ENCODE measurements around the gene CIART. TPM values are rescaled to one million over a fixed set of nuclear protein-coding genes. Genes with fewer than 3 reads are reported as not detected.
A peak's percentile ranks its signal among the peaks of the same experiment; 100 is the strongest.

The CIART gene
- total RNA-seq, 6 experiments from 2014 or later, result 5.6 to 9.8 (median 8.0) TPM

DNA sequence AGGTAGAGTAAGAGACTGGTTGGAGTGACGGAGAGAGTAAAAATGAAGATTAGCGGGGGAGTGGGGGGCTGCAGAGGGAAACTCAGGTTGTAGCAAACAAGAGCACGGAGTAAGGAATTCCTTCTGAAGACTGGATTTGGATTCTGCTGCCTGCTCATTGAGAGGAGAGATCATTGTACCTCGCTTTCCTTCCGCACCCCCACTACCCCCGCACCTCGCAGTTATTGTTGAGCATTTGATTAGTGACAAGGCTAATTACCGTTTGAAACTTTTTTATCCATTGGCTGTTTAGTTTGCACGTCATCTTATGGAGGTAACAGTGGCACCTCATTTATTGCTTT, 39.4 kb downstream of the CIART start:
- Mint-ChIP-seq H3K4me3 (peak overlapping the region; percentile 99), H3K27ac (peak overlapping the region; percentile 92), H3K9me3 (no peaks in the 10 kb centered on the region), H3K27me3 (ENCODE audit: insufficient read depth) (no peaks in the 10 kb centered on the region), H3K4me1 (ENCODE audit: low read depth) (peaks cover 9% of the 10 kb centered on the region), H3K36me3 (ENCODE audit: low read depth) (peaks cover 7% of the 10 kb centered on the region; the same call in 1 of the 2 replicates)
- TF ChIP-seq, protein P1, sequence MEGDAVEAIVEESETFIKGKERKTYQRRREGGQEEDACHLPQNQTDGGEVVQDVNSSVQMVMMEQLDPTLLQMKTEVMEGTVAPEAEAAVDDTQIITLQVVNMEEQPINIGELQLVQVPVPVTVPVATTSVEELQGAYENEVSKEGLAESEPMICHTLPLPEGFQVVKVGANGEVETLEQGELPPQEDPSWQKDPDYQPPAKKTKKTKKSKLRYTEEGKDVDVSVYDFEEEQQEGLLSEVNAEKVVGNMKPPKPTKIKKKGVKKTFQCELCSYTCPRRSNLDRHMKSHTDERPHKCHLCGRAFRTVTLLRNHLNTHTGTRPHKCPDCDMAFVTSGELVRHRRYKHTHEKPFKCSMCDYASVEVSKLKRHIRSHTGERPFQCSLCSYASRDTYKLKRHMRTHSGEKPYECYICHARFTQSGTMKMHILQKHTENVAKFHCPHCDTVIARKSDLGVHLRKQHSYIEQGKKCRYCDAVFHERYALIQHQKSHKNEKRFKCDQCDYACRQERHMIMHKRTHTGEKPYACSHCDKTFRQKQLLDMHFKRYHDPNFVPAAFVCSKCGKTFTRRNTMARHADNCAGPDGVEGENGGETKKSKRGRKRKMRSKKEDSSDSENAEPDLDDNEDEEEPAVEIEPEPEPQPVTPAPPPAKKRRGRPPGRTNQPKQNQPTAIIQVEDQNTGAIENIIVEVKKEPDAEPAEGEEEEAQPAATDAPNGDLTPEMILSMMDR (IDR thresholded peaks at IDR 0.05), result no peak
- no peak for DNase-seq

DNA sequence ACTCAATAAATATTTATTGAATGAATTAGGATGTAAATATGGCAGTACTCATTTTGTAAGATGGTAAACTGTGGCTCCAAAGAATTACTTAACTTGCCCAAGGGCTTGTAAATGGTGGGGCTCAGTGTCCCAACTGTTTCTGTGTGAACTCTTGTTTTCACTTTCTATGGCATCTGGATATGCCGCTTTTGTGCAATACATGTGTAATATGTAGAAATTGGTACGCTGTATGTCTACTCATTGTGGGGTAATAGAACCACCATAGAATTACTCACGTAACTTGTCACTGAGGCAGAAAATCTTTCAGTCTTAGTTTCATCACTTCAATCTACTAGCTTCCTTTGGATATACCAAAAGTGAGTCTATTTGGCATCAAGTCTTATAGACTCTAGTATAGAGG, 40.0 kb downstream of the CIART start:
- Mint-ChIP-seq H3K36me3 (ENCODE audit: low read depth) (peaks cover 7% of the 10 kb centered on the region; the same call in 1 of the 2 replicates), H3K27ac (peak overlapping the region; percentile 92), H3K27me3 (ENCODE audit: insufficient read depth) (no peaks in the 10 kb centered on the region), H3K4me1 (ENCODE audit: low read depth) (peaks cover 9% of the 10 kb centered on the region), H3K9me3 (no peaks in the 10 kb centered on the region), H3K4me3 (peak overlapping the region; percentile 99)
- no peak for DNase-seq
- TF ChIP-seq, protein P1 (IDR thresholded peaks at IDR 0.05), result no peak

DNA sequence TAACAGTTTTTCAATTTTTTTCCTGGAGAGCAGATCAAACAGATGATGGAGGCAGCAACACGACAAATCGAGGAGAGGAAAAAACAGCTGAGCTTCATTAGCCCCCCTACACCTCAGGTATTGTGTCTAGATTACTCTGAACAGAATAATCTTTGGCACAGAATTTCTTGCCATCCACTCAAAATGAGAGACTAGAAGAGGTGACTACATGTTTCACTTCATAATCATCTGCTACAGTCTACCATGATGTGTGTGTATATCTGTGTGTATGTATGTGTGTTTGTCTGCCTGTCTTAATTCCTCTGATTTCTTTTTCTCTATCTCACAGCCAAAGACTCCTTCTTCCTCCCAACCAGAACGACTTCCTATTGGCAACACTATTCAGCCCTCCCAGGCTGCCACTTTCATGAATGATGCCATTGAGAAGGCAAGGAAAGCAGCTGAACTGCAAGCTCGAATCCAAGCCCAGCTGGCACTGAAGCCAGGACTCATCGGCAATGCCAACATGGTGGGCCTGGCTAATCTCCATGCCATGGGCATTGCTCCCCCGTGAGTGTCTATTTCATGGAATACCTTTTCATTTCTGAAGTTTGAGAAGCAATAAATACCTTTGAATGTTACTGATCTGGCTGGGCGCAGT, 50.4 kb downstream of the CIART start:
- H3K27ac Mint-ChIP-seq, result no peak overlapping the region; the same call in 1 of the 2 replicates

More for the DNA sequence above, 50.4 kb downstream of the CIART start:
- H3K4me3 Mint-ChIP-seq, result no peak overlapping the region
- peaks cover 32% of the 10 kb centered on the region for H3K36me3 Mint-ChIP-seq (ENCODE audit: low read depth)
- TF ChIP-seq, protein P1 (IDR thresholded peaks at IDR 0.05), result no peak
- no peaks in the 10 kb centered on the region for H3K4me1 Mint-ChIP-seq (ENCODE audit: low read depth)
- H3K27me3 Mint-ChIP-seq (ENCODE audit: insufficient read depth), result no peaks in the 10 kb centered on the region; the same call in 1 of the 2 replicates
- no peak for DNase-seq
- H3K9me3 Mint-ChIP-seq, result no peaks in the 10 kb centered on the region

Other genes with a start within 250 kb of the CIART start
- gene VPS45, start 214.8 kb upstream of the CIART start, total RNA-seq (2021; fragmentation: NEBNext Ultra II Directional; extraction: Animal tissue kit (Norgen Biotek cat#: 25700)), result 10 to 100 TPM; 35.6 to 43.3 (median 37.1) TPM
- 10 to 100 TPM; 30.9 to 36.7 (median 32.6) TPM for gene PLEKHO1, start 132.6 kb upstream of the CIART start, total RNA-seq (2021; fragmentation: NEBNext Ultra II Directional; extraction: Animal tissue kit (Norgen Biotek cat#: 25700))
- 10 to 100 TPM; 33.9 to 67.3 (median 62.4) TPM for gene ANP32E, start 46.4 kb upstream of the CIART start, total RNA-seq (2021; fragmentation: NEBNext Ultra II Directional; extraction: Animal tissue kit (Norgen Biotek cat#: 25700))
- not detected for gene CA14, start 24.8 kb upstream of the CIART start, total RNA-seq (2021; fragmentation: NEBNext Ultra II Directional; extraction: Animal tissue kit (Norgen Biotek cat#: 25700))
- gene APH1A, start 13.5 kb upstream of the CIART start, total RNA-seq (2021; fragmentation: NEBNext Ultra II Directional; extraction: Animal tissue kit (Norgen Biotek cat#: 25700)), result 100 to 1,000 TPM; 104 to 119 (median 107) TPM
- 1 to 10 TPM; 2.3 to 8.0 (median 5.9) TPM for gene C1orf54, start 9.8 kb upstream of the CIART start, total RNA-seq (2021; fragmentation: NEBNext Ultra II Directional; extraction: Animal tissue kit (Norgen Biotek cat#: 25700))
- gene MRPS21, start 11.3 kb downstream of the CIART start, total RNA-seq (2021; fragmentation: NEBNext Ultra II Directional; extraction: Animal tissue kit (Norgen Biotek cat#: 25700)), result 10 to 100 TPM; 67.1 to 93.1 (median 85.2) TPM
- 10 to 100 TPM; 33.2 to 44.4 (median 41.8) TPM for gene PRPF3, start 39.0 kb downstream of the CIART start, total RNA-seq (2021; fragmentation: NEBNext Ultra II Directional; extraction: Animal tissue kit (Norgen Biotek cat#: 25700))
- 10 to 100 TPM; 24.0 to 27.9 (median 25.7) TPM for gene RPRD2, start 81.6 kb downstream of the CIART start, total RNA-seq (2021; fragmentation: NEBNext Ultra II Directional; extraction: Animal tissue kit (Norgen Biotek cat#: 25700))
- gene TARS2, start 204.9 kb downstream of the CIART start, total RNA-seq (2021; fragmentation: NEBNext Ultra II Directional; extraction: Animal tissue kit (Norgen Biotek cat#: 25700)), result 10 to 100 TPM; 17.1 to 21.5 (median 19.4) TPM
- 10 to 100 TPM; 30.8 to 52.0 (median 46.5) TPM for gene ECM1, start 225.6 kb downstream of the CIART start, total RNA-seq (2021; fragmentation: NEBNext Ultra II Directional; extraction: Animal tissue kit (Norgen Biotek cat#: 25700))
- gene FALEC, start 233.2 kb downstream of the CIART start, total RNA-seq (2021; fragmentation: NEBNext Ultra II Directional; extraction: Animal tissue kit (Norgen Biotek cat#: 25700)), result under 1 TPM in 2 of 6 experiments, not detected in 4; 0.43 to 0.59 TPM